GM18858 (cell line): ENCODE data around the gene MRPL58.

ENCODE experiments used
- ATAC-seq: cut with Tn5 transposase; IDR thresholded peaks from one replicate; pipeline ENCODE4 v1.9.1; 2021; ENCODE audit not compliant: unreplicated experiment

The MRPL58 gene

DNA sequence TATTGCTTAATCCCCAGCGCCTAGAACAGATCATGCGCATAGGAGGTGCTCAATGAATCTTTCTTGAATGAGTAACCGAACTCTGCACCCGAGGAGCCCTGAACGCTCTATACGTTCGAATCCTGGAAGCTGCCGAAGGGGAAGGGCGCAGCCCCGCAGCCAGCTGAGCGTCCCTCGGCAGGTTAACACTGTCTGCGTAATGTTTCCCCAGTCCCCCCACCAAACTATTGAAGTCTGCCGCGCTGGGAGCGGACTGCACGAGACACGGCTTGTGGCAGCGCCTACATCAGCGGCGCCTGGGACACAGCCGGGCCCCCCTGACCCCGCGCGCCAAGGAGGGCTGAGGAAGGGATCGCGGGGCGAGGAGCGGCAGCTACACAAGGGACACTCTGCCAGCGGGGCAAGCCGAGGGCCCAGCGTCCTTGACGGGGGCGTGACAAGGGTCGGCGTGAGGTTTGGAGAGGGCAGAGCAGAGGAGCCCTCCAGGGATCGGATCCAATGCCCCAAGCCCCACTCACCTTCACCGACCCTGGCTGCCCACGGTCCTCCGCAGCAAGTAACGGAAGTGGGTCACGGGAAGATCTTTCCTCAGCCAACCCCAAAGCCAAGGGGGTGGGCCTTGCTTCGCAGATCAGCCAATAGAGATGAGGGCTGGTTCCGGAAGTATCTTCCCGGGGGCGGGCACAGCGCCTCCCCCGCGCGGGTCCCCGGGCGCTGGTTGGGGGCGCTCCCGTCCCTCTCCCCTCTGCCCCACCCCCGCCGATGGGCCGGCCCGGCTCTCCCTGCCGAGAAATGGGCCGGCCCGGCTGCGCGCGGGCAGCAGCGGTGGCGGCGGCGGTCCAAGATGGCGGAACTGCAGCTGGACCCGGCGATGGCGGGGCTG is 34.2 kb downstream of the MRPL58 start, which contains the start of the genes ATP5PD and KCTD2:
Gene ATP5PD (minus strand): TSS at position 563 of the 883 bp plus-strand sequence. CDS start 4,319 bp downstream, outside the sequence.
Gene KCTD2 (plus strand): TSS at position 819 of the 883 bp plus-strand sequence. CDS start 26 bp downstream, at position 845.
- ATAC-seq: peak; percentile 84

DNA sequence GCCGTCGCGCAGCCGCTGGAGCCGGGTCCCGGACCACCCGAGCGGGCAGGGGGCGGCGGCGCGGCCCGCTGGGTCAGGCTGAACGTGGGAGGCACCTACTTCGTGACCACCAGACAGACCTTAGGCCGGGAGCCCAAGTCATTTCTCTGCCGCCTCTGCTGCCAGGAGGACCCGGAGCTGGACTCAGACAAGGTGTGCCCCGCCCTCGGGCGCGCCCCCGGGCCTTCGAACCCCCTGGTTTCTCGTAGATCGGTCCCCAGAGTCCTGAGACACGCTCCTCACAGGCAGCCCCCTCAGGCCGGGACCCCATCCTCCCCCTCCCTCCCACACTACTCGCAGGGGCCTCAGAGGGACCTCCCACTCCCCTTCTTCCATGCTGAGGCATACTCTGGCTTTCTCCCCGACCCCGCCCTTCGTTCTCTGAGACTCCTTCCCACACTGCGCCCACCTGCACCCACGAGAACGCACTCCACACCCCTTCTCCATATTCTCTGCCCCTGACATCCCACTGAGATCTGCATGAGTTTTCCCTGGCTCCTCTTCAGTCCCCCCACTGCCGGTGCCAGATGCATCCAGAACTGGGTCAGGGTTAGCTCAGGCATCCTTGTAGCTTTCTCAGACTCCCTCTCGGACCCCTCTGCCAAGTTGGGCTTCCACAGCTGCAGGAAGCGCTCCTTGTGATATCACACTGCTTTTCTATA is 35.1 kb downstream of the MRPL58 start:
- ATAC-seq: peak; percentile 9

DNA sequence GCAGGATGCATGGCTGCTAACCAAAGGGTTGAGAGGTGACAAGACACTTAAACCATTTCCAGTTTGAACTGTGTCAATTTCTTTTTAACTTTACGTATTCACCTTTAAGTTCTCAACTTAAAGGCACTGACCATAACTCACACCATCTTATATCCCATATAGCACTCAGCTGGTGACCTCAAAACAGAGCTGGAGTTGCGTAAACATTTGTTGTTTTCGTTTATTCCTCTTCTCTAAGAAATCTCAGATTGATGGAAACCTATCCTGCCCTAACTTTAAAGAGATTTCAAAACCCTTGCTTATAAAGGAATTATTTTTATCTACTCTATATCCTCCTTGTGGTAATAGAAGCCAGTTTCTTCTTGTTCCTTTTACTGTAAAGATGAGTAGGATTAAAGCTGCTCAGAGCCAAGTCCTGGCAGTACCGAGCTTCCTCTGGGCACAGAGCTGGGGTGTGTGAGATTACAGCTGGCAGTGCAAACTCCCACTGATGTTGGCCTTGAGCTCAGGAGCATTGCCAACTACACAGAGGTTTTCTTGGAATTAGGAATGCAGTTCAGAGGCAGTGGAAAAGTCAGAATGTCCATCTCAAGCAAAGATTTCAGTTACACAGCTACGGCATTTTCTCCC is 35.9 kb downstream of the MRPL58 start:
- ATAC-seq: no peak

DNA sequence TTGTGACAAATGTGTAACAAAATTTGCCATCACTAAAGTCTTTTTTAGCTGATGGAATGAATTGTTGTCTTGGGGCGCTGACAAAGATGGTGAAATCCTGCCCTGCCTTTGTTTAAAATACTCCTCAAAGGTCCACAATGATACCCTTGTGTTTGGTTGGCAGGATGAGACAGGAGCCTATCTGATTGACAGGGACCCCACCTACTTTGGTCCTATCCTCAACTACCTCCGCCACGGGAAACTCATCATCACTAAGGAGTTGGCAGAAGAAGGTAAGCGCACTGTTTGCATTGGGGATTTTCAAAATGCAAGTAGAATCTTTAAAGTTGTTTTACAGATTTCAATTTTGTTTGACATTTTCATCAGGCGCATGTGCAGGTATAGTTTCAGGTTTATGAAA is 36.6 kb downstream of the MRPL58 start:
- no peak for ATAC-seq

DNA sequence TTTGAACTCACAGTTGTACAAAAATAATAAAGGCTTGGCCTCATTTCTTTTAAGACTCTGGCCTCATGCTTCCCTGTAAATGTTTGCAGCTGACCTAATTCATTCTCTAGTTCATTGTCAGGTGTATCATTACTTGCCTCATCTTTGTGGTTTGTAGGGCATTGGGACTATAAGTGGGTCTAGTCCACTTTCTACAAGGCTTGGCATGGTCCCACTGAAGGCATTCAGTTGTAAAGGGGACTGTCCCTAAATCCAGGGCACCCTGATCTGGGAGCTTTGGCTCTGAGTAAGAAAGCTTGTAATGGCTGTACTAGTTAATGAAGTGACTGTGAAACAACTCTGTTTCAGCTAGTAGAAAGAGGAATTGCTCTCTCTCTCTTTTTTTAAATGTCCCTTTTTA is 37.2 kb downstream of the MRPL58 start:
- ATAC-seq: no peak

DNA sequence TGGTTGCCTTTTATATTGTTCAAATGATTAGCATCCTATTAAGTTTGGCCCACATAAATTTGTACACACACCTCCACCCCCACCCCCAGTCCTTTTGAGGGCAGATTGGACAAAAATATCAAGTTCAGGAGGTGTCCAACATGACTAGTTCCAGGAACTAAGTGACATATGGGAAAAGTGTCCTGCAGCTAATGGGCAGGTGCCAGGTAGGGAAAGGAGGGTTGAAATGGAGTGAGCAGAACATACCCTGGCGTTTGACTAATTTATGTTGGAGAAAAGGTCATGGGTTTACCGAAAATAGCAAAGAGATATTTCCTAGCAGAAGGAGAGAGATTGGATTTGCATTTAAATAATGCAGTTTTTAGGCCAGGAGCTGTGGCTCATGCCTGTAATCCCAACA is 39.5 kb downstream of the MRPL58 start:
- ATAC-seq: no peak

DNA sequence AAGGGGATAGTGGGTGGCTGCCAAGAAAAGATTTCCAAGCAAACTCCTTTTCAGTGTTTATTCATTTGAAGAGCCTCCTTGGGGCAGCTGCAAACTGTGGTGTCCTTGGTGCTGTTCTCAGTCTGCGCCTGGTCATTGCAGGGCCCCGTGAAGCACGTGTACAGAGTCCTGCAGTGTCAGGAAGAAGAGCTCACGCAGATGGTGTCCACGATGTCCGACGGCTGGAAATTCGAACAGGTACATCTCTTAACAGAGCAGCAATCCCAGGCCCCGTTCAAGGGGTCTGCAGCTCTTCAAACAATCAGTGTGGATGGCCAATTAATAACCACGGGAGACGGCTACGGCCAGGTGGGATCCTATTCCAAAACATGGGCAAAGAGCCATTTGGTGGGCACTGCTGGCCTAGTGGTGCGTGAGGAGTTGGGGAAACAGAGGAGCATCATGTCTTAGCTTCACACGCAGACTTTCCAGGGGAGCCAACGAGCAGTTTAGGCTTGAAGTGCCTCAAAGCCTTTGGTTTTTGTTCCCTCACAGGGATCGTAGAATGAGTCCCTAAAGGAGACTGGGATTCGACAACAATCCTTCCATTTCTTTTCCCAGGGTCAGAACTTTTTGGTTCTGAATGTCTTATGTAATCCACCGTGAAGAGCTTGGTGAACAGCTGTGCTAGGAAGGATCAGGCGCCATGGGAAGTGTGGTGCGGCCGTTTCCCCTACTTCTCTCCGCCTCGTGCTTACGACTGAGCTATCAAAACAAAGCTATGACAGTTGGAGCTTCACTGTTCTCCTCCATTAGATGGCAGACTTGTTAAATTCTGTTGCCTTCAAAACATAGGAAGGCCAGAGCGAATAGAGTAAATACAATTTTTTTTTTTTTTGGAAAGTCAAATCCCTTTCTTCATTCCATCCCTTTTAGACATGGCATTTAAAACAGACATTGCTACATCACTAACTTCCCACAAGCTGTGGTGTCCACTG is 47.2 kb downstream of the MRPL58 start:
- no peak for ATAC-seq

DNA sequence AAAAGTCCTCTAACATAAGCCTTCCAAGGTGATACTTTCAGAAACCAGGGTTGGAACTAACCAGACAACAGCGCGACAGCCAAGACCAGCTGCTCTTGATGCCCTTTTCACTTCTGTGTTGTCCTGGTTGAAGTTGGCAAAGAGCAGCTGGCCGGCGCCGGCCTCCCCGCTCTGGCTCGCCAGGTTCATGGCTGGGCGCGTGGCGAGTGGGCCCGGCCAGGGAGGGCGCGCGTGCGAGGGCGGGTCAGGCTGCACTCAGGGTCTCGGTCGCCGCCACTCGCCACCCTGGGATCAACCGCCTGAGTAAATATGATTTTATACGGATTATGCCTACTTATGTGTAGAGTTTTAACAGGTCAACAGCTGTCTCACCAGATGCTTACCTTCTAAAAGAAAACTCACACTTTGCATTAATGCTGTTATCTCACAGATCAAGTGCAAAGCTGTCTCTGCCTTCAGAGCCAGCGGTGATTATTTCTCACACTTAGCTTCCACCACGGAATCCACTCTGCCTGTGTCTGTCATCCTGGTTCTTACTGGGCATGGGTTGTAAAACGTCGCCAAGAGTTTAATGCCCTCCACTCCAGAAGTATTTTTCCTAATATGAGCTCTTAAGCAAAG is 48.1 kb downstream of the MRPL58 start:
- ATAC-seq: no peak

DNA sequence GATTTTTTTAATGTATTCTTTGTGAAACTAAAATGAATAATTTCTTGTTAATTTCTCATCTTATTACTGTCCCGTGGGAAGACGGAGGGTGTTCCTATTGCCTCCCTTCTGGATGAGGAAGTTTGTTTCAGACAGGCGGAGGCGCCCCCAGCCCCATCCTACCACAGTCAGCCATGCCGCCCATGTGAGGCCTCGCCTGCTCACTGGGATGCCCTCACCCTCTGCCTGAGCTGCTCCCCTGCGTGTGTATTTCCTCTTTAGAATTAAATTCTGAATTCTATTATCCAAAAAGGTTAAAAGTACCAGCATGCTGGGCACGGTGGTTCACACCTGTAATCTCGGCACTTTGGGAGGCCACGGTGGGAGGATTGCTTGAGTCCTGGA is 48.6 kb downstream of the MRPL58 start:
- ATAC-seq: no peak

DNA sequence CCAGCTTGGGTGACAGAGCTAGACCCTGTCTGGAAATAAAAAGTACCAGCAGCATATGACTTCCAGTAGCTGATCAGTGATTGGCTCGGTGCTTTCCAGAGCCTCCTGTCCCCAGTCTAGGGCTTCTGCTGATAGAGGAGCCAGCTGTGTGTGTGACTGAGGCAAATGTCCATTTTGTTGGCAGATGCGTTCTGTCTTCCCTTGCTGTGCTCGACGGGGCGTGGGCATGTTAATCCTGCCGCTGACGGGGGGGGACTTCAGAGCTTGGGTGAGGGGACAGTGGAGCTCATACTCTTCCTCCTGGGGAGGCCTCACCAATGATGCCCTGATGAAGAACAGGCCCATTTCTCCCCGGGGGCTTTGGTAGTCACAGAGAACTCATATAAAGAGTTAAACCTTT is 49.1 kb downstream of the MRPL58 start:
- no peak for ATAC-seq

DNA sequence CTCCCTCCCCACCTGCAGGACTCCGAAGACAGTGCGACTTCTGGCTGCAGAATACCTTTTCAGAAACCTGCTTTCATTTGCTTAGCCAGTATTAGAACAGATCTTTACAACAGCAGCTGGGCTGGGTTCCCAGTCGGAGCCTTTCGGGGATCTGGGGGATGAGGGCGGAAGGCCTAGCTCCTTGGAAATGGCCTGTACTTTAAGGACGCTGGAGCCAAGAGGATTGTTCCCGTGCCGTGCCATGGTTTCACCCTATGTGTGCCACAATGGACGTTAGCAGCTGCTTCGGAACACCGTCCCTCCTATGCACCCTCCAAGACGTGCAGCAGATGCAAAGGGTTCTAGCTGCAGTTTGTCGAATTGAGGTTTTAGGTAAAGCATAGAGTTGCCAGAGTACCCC is 50.7 kb downstream of the MRPL58 start:
- no peak for ATAC-seq

DNA sequence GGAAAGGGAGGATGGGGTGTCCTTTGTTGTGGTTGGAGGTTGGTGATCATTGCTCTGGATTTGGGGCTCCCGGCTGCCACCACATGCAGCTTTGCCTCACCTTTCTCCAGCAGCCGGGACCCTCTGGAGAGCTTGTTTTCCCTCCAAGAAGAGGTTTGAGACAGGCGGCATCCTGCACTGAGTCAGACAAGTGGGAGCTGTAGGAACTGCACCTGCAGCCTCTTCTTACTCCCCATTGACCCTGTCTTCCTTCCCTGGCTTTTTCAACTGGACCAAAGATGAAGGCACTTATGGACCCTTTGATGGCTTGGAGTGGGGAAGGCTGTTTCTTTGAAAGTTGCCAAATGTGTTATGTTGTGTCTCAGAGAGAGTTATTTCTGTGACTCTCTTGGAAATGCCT is 51.2 kb downstream of the MRPL58 start:
- ATAC-seq: no peak

DNA sequence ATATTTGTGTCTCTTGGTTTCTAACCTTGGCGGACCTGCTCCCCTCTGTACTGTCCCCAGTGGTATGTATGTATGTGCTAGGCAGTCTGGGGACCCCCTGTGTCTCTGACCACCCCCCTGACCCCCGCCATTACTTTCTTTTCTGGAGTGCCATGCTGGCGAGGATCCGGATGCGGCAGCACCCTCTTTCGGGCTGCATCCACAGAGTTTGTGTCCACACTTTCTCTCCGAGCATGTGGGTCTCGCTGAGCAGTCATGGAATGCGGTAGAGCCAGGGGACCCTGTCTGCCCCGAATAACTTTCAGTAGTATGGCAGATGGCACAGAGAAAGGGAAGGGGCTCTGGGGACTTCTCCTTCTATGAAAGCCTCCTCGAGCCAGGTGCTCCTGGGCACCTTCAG is 51.6 kb downstream of the MRPL58 start:
- no peak for ATAC-seq

DNA sequence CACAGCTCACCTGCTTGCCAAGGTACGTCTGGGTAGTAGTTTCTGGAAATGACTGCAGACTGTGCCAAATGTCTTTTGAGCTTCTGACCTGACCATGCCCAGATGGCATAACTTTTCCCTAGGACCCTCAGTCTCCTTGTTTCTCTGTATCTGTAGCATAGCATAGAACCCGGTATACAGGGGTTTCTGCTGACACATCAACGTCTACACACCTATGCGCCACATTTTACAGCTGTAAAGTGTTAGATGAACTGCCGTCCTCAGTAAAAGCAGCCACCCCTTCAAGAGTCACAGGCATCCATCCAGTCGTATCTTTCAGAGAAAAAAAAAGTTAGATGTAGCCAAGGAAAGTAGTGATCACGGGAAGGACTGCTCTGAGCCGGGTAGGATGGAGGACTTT is 52.0 kb downstream of the MRPL58 start:
- ATAC-seq: no peak

DNA sequence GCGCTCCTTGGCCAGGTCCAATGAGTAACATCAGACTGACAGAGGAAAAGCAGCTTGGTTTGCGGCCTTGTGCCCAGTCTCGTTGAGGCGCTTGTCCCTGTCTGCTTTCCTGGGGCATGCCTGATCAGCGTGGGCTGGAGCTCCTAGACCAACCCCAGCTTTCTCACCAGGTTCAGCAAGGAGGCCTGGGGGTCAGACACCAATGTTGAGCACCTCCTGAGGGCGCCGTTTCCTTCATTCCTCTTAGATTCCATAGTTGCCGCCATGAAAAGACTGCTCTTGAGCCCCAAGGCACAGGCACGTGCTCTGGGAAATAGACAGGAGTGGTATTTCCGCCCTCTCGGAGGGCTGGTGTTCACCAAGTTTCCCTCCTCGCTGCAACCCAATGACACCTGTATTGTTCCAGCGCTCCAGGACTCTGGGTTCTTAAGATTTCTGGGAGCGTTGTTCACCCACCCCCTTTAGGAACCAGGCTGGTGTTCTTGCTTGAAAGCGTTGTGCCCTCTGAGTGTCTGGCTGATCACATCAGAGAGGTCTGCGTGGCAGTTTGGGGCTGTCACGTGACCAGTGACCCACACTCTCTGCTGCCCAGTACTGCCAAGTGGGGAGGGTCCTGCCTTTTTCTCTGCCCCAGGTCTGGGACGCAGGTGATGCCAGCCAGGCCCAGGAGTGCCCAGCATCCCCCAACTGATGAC is 52.5 kb downstream of the MRPL58 start:
- ATAC-seq: no peak

DNA sequence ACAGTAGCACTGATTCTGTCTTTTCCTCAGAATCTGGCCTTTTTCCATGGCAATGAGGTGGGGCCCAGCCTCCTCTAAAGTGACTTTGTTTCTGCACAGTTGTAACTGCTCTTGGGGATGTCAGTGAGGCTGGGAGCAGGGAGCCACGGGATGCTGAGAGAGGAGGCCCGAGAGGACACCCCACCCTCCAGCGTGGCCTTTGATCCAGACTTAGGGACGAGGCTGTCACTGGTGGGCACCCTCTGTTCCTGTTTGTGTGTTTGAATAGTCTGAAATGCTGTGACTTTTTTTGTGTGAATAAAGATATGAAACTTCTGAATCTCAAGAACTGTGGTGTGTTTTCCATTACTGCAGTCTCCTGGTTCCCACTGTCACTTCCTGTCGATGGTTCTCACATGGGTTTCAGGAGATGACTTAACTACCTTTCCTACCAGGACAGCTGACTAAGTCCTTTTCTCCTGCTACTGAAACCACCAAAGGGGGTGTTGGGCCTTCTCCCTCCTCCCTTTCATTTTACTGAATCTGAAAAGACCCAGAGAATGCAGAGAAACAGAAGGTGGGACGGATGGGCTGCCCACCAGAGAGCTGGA is 53.2 kb downstream of the MRPL58 start:
- ATAC-seq: no peak

DNA sequence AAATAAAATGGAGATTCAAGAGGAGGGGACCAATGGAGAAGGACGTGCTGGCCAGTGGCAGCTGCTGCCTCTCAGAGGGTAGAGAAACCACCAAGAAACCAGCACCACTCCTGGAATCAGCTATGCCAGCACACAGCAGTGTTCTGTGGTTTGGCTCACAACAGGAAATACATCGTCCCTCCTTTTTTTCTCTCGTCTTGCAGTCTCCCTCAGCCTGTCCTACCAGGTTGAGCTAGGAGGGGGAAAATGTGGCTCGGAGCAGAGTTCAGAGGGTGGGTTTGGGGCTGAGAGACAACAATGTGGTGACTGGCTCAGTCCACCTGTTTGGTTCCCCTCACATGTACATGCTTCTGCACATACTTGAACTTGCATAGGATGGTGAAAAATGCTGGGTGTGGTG is 55.4 kb downstream of the MRPL58 start:
- no peak for ATAC-seq

DNA sequence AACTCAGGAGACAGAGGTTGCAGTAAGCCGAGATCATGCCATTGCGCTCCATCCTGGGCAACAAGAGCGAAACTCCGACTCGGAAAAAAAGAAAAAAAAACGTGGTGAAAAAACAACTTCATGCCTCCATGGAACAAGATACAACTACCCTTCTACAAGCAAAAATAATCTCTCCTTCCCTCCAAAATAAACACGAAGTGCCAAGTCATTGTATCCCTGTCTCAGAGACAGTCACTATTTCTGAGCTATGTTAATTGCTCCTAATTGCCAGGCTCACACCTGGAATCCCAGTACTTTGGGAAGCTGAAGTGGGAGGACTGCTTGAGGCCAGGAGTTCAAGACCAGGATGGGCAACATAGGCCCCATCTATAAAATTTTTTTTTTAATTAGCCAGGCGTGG is 56.3 kb downstream of the MRPL58 start:
- no peak for ATAC-seq

DNA sequence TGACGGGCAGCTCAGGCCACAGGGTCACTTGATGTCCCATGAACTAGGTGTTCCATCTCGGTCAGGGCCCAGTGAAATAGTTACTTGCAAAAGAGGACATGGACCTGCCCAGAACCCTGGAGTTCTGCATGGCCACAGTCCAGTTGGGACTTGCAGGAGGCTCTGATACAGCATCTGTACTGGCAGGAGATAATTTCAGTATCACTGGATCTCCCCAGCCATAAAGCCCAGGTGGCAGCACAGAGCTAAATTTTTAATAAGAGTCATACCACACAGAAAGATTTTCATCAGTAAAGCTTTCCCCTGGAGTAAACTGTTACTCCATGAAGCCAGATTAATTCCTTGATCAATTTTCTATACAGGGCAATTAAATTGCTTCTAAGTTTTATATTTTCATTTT is 57.3 kb downstream of the MRPL58 start:
- no peak for ATAC-seq
